Thoracic aorta (tissue), 2 donors: ENCODE data around the gene UQCRC1. TPM values are rescaled to one million over a fixed set of nuclear protein-coding genes. Genes with fewer than 3 reads are reported as not detected.

Experiments used
- ATAC-seq: fragments of 150-250 bp; one replicate; pipeline ENCODE4 v1.8.0; 2017; ENCODE audit warnings: low read depth; ENCODE audit not compliant: insufficient number of reproducible peaks, low FRiP score
- DNase-seq: peaks from one replicate; pipeline ENCODE4 v3.0.0-alpha.2; 2020; ENCODE audit warnings: low spot score
- H3K27ac ChIP-seq, 2 donors: fragments of 200-600 bp; sonication (generic); 1 replicate in 1 of 2; 2 replicates in 1 of 2; pipeline ENCODE4 v1.5.1; 2016; ENCODE audit warnings: mild to moderate bottlenecking in 2 of 2, moderate library complexity in 2 of 2
- H3K27me3 ChIP-seq: fragments of 200-600 bp; sonication (generic); replicated peaks from 2 replicates; pipeline ENCODE4 v1.6.0; 2016; ENCODE audit warnings: mild to moderate bottlenecking; ENCODE audit not compliant: insufficient read depth
- H3K36me3 ChIP-seq: fragments of 200-600 bp; sonication (generic); one replicate; pipeline ENCODE4 v1.5.1; 2016
- H3K4me1 ChIP-seq, 2 donors: fragments of 200-600 bp; sonication (generic); 1 replicate in 1 of 2; 2 replicates in 1 of 2; pipeline versions ENCODE4 v1.5.1 to v1.6.0; 2016; ENCODE audit warnings: low read depth in 2 of 2, mild to moderate bottlenecking in 1 of 2; ENCODE audit not compliant: control insufficient read depth in 1 of 2
- H3K4me3 ChIP-seq: fragments of 200-600 bp; sonication (generic); 2 replicates; pipeline ENCODE4 v1.5.1; 2016; ENCODE audit warnings: mild to moderate bottlenecking
- H3K9me3 ChIP-seq: fragments of 200-600 bp; sonication (generic); 2 replicates; pipeline ENCODE4 v1.5.1; 2016
- CTCF ChIP-seq: fragments of 200-600 bp; sonication (generic); IDR thresholded peaks from one replicate; pipeline ENCODE4 v1.5.1; 2019; ENCODE audit warnings: antibody characterized with exemption
- total RNA-seq, 2 donors: library from RNA; depleted of rRNA; stranded (reverse); fragments of >200 nt; gene quantifications; one replicate each; pipeline versions ENCODE4 v1.1.0 to v1.2.3, GENCODE V29; 2016

UQCRC1 gene
- total RNA-seq, 2 donors from 2014 or later: 226 to 234 TPM

GRCh38 chr3:48644898-48645760 lies 35.7 kb upstream of the UQCRC1 start:
- H3K27ac ChIP-seq: no peak overlapping the region
- ATAC-seq: no peak
- no peaks in the 10 kb centered on the region for H3K27me3 ChIP-seq

GRCh38 chr3:48642605-48643004 lies 33.2 kb upstream of the UQCRC1 start:
- no peak for TF ChIP-seq CTCF
- Histone ChIP-seq H3K27me3 (no peaks in the 10 kb centered on the region), H3K4me1 (no peaks in the 10 kb centered on the region), H3K36me3 (no peaks in the 10 kb centered on the region), H3K9me3 (no peaks in the 10 kb centered on the region), H3K27ac (no peak overlapping the region), H3K4me3 (no peak overlapping the region)
- no peak for ATAC-seq
- no peak for DNase-seq

More at GRCh38 chr3:48644898-48645760, 35.7 kb upstream of the UQCRC1 start:
- H3K4me1 ChIP-seq: no peaks in the 10 kb centered on the region
- no peak overlapping the region for H3K4me3 ChIP-seq
- no peak for DNase-seq
- H3K36me3 ChIP-seq: no peaks in the 10 kb centered on the region
- no peak for TF ChIP-seq CTCF
- no peaks in the 10 kb centered on the region for H3K9me3 ChIP-seq

GRCh38 chr3:48641396-48641795 lies 31.9 kb upstream of the UQCRC1 start:
- no peak for DNase-seq

DNA sequence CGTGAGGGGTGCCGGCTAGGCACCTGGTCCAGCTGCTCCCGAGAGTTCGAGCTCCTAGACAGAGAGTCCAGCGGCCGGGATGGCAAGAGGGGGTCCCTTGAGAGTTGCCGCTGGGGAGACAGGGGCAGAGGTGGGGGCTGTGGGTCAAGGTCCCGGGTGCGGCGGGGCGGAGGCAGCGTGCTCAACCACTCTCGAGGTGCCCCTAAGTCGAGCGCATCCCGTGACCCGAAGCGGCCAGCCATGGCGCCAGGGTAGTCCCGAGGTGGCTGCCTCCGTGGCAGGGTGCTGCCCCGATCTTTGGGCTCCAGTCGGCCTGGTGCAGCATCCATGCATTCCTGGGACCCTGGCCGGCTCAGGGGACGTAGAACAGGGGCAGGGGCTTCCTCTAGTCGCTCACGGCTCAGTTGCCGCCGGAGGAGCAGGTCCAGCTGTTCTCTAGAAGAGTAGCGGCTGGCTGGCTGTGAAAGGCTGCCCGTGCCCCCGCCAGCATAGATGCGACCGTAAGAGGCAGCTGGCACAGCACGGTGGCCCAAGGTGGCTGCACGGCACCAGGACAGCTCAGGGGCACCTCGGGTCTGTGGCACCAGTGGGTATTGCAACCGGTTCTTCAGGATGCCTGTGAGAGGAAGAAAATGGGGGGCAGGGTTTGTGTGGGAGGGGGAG lies 30.6 kb upstream of the UQCRC1 start:
- Histone ChIP-seq H3K27ac (no peak overlapping the region), H3K36me3 (no peaks in the 10 kb centered on the region), H3K27me3 (no peaks in the 10 kb centered on the region), H3K9me3 (no peaks in the 10 kb centered on the region), H3K4me3 (no peak overlapping the region), H3K4me1 (peaks cover 6 to 11% of the 10 kb centered on the region in 2 donors)
- no peak for TF ChIP-seq CTCF
- DNase-seq: no peak
- no peak for ATAC-seq

More at GRCh38 chr3:48641396-48641795, 31.9 kb upstream of the UQCRC1 start:
- TF ChIP-seq CTCF: no peak
- no peaks in the 10 kb centered on the region for H3K9me3 ChIP-seq
- H3K27ac ChIP-seq: no peak overlapping the region
- H3K4me1 ChIP-seq: peaks cover under 1 to 4% of the 10 kb centered on the region in 2 donors
- ATAC-seq: no peak
- no peaks in the 10 kb centered on the region for H3K27me3 ChIP-seq
- H3K36me3 ChIP-seq: no peaks in the 10 kb centered on the region
- H3K4me3 ChIP-seq: no peak overlapping the region

DNA sequence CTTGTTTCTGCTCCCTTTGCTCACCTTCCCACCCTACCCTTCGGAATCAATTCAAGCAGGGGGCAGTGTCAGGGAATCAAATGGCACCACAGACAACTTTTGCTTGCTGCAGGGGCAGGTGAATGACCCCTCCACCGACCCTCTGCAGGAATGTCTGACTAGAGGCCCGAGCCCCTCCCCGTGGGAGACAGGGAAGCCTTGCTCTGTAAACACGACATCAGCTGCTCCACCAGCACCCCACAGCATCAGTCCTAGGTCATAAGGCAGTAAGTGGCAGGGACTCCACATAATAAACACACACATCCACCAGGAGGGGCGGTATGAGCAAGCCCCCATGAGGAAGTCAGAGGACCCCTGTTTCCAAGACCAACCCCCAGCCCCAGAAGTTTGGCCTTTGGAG lies 27.9 kb upstream of the UQCRC1 start:
- no peaks in the 10 kb centered on the region for H3K27me3 ChIP-seq
- H3K9me3 ChIP-seq: no peaks in the 10 kb centered on the region
- ATAC-seq: no peak
- H3K4me3 ChIP-seq: no peak overlapping the region
- H3K36me3 ChIP-seq: peaks cover 9% of the 10 kb centered on the region
- H3K4me1 ChIP-seq: peaks cover 15 to 34% of the 10 kb centered on the region in 2 donors
- no peak for DNase-seq
- no peak overlapping the region for H3K27ac ChIP-seq
- no peak for TF ChIP-seq CTCF
